H1 (cell line): ENCODE results near the gene MAPK13. TPM values are rescaled to one million over a fixed set of nuclear protein-coding genes. Genes with fewer than 3 reads are reported as not detected.

Source experiments
- CTCF ChIA-PET: fragments of 300-600 bp; sonication (Branson Sonifier 250); formaldehyde crosslinking; loops from one replicate; lab custom pipeline; 2021; ENCODE audit not compliant: partially characterized antibody; lab: Charles Lee
- POLR2A ChIA-PET: fragments of 300-600 bp; sonication (Branson Sonifier 250); formaldehyde crosslinking; loops from one replicate; lab custom pipeline; 2021; ENCODE audit warnings: inconsistent platforms; ENCODE audit not compliant: partially characterized antibody; lab: Charles Lee
- DNase-seq, 2 experiments: peaks; one replicate each; pipeline versions ENCODE4 v3.0.0 to v3.0.0-alpha.2; 2010 to 2022; ENCODE audit warnings: low spot score in 2 of 2, low read depth in 1 of 2, mixed read lengths in 1 of 2
- FAIRE-seq: peaks from 2 replicates; lab custom pipeline; 2011; peaks lifted over from hg19 to GRCh38; lab: Jason Lieb, UNC
- H2AFZ ChIP-seq: 2 replicates; pipeline ENCODE4 v1.8.1; 2012; ENCODE audit warnings: low read length, inconsistent platforms
- H2AK5ac ChIP-seq: 2 replicates; pipeline ENCODE4 v1.6.1; 2013; ENCODE audit warnings: low read depth, low read length
- H2BK120ac ChIP-seq: replicated peaks from 2 replicates; pipeline ENCODE3; 2013; ENCODE audit warnings: low read depth, low read length, inconsistent platforms
- H2BK12ac ChIP-seq: 2 replicates; pipeline ENCODE4 v1.6.1; 2013; ENCODE audit warnings: low read depth, low read length
- H2BK15ac ChIP-seq: 2 replicates; pipeline ENCODE4 v1.6.1; 2013; ENCODE audit warnings: low read length
- H2BK20ac ChIP-seq: 2 replicates; pipeline ENCODE4 v1.6.1; 2013; ENCODE audit warnings: low read length
- H2BK5ac ChIP-seq: 2 replicates; pipeline ENCODE4 v1.6.1; 2013; ENCODE audit warnings: low read depth, low read length
- H3K14ac ChIP-seq: 2 replicates; pipeline ENCODE4 v1.6.1; 2013; ENCODE audit warnings: inconsistent platforms; ENCODE audit not compliant: insufficient read length
- H3K18ac ChIP-seq: 2 replicates; pipeline ENCODE4 v1.6.1; 2013; ENCODE audit warnings: low read length; ENCODE audit errors: extremely low read depth
- H3K23ac ChIP-seq: 2 replicates; pipeline ENCODE4 v1.6.1; 2013; ENCODE audit warnings: inconsistent platforms; ENCODE audit not compliant: insufficient read length
- H3K23me2 ChIP-seq: 2 replicates; pipeline ENCODE4 v1.6.1; 2013; ENCODE audit warnings: low read depth, low read length
- H3K27ac ChIP-seq: 2 replicates; pipeline ENCODE4 v1.6.1; 2011; ENCODE audit warnings: low read depth, low read length, inconsistent platforms
- H3K27me3 ChIP-seq, 4 experiments: replicated peaks in 1 of 4; 1 replicate in 1 of 4; 2 replicates in 3 of 4; pipeline versions ENCODE4 v1.6.1 to v1.8.1; 2011 to 2013; ENCODE audit warnings: low read length in 3 of 4, mild to moderate bottlenecking in 3 of 4, inconsistent platforms in 2 of 4, mixed read lengths in 2 of 4, moderate library complexity in 1 of 4; ENCODE audit not compliant: control insufficient read depth in 3 of 4, insufficient read depth in 3 of 4; ENCODE audit errors: extremely low read depth in 1 of 4
- H3K36me3 ChIP-seq, 4 experiments: 2 replicates each; pipeline versions ENCODE4 v1.6.1 to v1.8.1; 2011 to 2013; ENCODE audit warnings: mild to moderate bottlenecking in 4 of 4, low read length in 3 of 4, moderate library complexity in 2 of 4, control low read depth in 1 of 4, inconsistent platforms in 1 of 4; ENCODE audit not compliant: insufficient read depth in 4 of 4, control insufficient read depth in 2 of 4
- H3K4ac ChIP-seq: replicated peaks from 2 replicates; pipeline ENCODE3; 2013; ENCODE audit warnings: low read length, low read depth, mixed read lengths, inconsistent platforms; ENCODE audit not compliant: insufficient read length
- H3K4me1 ChIP-seq, 4 experiments: replicated peaks in 1 of 4; 1 replicate in 1 of 4; 2 replicates in 3 of 4; pipeline versions ENCODE4 v1.6.1 to v1.8.1; 2011 to 2013; ENCODE audit warnings: low read length in 3 of 4, inconsistent platforms in 2 of 4, mixed read lengths in 1 of 4; ENCODE audit not compliant: insufficient read depth in 4 of 4, control insufficient read depth in 3 of 4
- H3K4me2 ChIP-seq, 2 experiments: 2 replicates each; pipeline versions ENCODE4 v1.6.1 to v1.8.1; 2011 to 2013; ENCODE audit warnings: low read depth in 2 of 2, low read length in 2 of 2, control low read depth in 1 of 2, inconsistent platforms in 1 of 2, mild to moderate bottlenecking in 1 of 2; ENCODE audit not compliant: insufficient read depth in 1 of 2
- H3K4me3 ChIP-seq, 4 experiments: fragments of 200-600, 300-600 bp in 1 of 4; sonication (generic), shearing (Covaris generic), sonication (Bioruptor Twin) in 1 of 4; 2 replicates each; pipeline versions ENCODE4 v1.5.1 to v1.8.1; 2011 to 2016; ENCODE audit warnings: low read length in 4 of 4, low read depth in 3 of 4, control low read depth in 2 of 4, inconsistent platforms in 2 of 4, mild to moderate bottlenecking in 2 of 4, mixed read lengths in 1 of 4, moderate library complexity in 1 of 4; ENCODE audit not compliant: insufficient read depth in 2 of 4; ENCODE audit errors: extremely low read depth in 1 of 4
- H3K56ac ChIP-seq: replicated peaks from 2 replicates; pipeline ENCODE3; 2013; ENCODE audit warnings: low read depth, mild to moderate bottlenecking, mixed read lengths, low read length, inconsistent platforms; ENCODE audit not compliant: insufficient read length
- H3K79me1 ChIP-seq: 2 replicates; pipeline ENCODE4 v1.6.1; 2013; ENCODE audit warnings: low read depth, low read length, control low read depth
- H3K79me2 ChIP-seq, 2 experiments: 2 replicates each; pipeline versions ENCODE4 v1.6.1 to v1.8.1; 2012 to 2013; ENCODE audit warnings: low read length in 2 of 2, mild to moderate bottlenecking in 2 of 2, inconsistent platforms in 1 of 2; ENCODE audit not compliant: insufficient read depth in 2 of 2, control insufficient read depth in 1 of 2
- H3K9ac ChIP-seq, 4 experiments: replicated peaks in 1 of 4; 1 replicate in 1 of 4; 2 replicates in 3 of 4; pipeline versions ENCODE4 v1.6.1 to v1.8.1; 2011 to 2013; ENCODE audit warnings: low read depth in 3 of 4, low read length in 3 of 4, control low read depth in 2 of 4, mild to moderate bottlenecking in 2 of 4, moderate library complexity in 2 of 4, inconsistent platforms in 1 of 4; ENCODE audit errors: extremely low read depth in 1 of 4
- H3K9me3 ChIP-seq, 2 experiments: 2 replicates each; pipeline versions ENCODE4 v1.6.1 to v1.8.1; 2012 to 2013; ENCODE audit warnings: mild to moderate bottlenecking in 2 of 2, moderate library complexity in 2 of 2, control low read depth in 1 of 2, inconsistent platforms in 1 of 2, low read depth in 1 of 2, low read length in 1 of 2, mixed read lengths in 1 of 2; ENCODE audit not compliant: insufficient read depth in 2 of 2
- H4K20me1 ChIP-seq, 2 experiments: replicated peaks in 1 of 2; 2 replicates each; pipeline versions ENCODE3 to v1.8.1; 2011 to 2013; ENCODE audit warnings: inconsistent platforms in 2 of 2, low read length in 2 of 2, mild to moderate bottlenecking in 1 of 2; ENCODE audit not compliant: insufficient read depth in 2 of 2, control insufficient read depth in 1 of 2
- H4K5ac ChIP-seq: 2 replicates; pipeline ENCODE4 v1.6.1; 2013; ENCODE audit warnings: low read length, low read depth, mixed read lengths, inconsistent platforms; ENCODE audit not compliant: insufficient read length
- H4K8ac ChIP-seq: 2 replicates; pipeline ENCODE4 v1.8.0; 2013; ENCODE audit warnings: mild to moderate bottlenecking, moderate library complexity, low read length, inconsistent platforms; ENCODE audit not compliant: insufficient read depth; ENCODE audit errors: extremely low read depth
- H4K91ac ChIP-seq: replicated peaks from 2 replicates; pipeline ENCODE3; 2013; ENCODE audit warnings: low read length, mixed read lengths, inconsistent platforms; ENCODE audit not compliant: insufficient read length
- ASH2L ChIP-seq: fragments of 200-600, 300-600 bp; sonication (generic); IDR thresholded peaks from one replicate; pipeline ENCODE4 v1.7.1; 2017; ENCODE audit warnings: low read length
- BRCA1 ChIP-seq: IDR thresholded peaks from 2 replicates; pipeline ENCODE4 v1.6.1; 2012; ENCODE audit warnings: low read depth, low read length, improper control_type of control experiment
- CBX5 ChIP-seq: fragments of 300-800, 300-1000 bp; sonication (generic); IDR thresholded peaks from 2 replicates; pipeline ENCODE4 v1.7.1; 2016; ENCODE audit warnings: antibody characterized with exemption, low read length, low read depth
- EP300 ChIP-seq, 2 experiments: IDR thresholded peaks; 1 replicate in 1 of 2; 2 replicates in 1 of 2; pipeline ENCODE4 v1.6.1; 2011 to 2012; ENCODE audit warnings: low read depth in 2 of 2, low read length in 2 of 2, mild to moderate bottlenecking in 2 of 2, borderline replicate concordance in 1 of 2, inconsistent platforms in 1 of 2, moderate library complexity in 1 of 2
- EZH2 ChIP-seq: fragments of 200-600 bp; sonication (generic); IDR thresholded peaks from 2 replicates; pipeline ENCODE4 v1.7.1; 2012; ENCODE audit warnings: low read depth, mild to moderate bottlenecking, moderate library complexity, low read length, inconsistent platforms; ENCODE audit not compliant: severe bottlenecking
- GABPA ChIP-seq: IDR thresholded peaks from 2 replicates; pipeline ENCODE4 v1.6.1; 2011; ENCODE audit warnings: mild to moderate bottlenecking, low read length, moderate library complexity, borderline replicate concordance; ENCODE audit not compliant: insufficient read depth
- HDAC6 ChIP-seq: IDR thresholded peaks from one replicate; pipeline ENCODE4 v1.7.1; 2012; ENCODE audit warnings: low read depth, mild to moderate bottlenecking, inconsistent platforms, low read length, moderate library complexity
- MAFK ChIP-seq: IDR thresholded peaks from 2 replicates; pipeline ENCODE4 v1.6.1; 2012; ENCODE audit warnings: low read depth, mild to moderate bottlenecking, improper control_type of control experiment, low read length
- RXRA ChIP-seq: IDR thresholded peaks from 2 replicates; pipeline ENCODE4 v1.6.1; 2011; ENCODE audit warnings: low read depth, mild to moderate bottlenecking, low read length, moderate library complexity; ENCODE audit not compliant: insufficient read depth
- SRF ChIP-seq: IDR thresholded peaks from 2 replicates; pipeline ENCODE4 v1.6.1; 2011; ENCODE audit warnings: mild to moderate bottlenecking, low read depth, low read length, moderate library complexity
- WGBS, 2 experiments: shearing (Covaris generic) in 1 of 2; methylation state at CpG; one replicate each; pipeline versions ENCODE4 v1.1.6 to v1.1.7; 2013 to 2015; ENCODE audit warnings: low lambda C conversion rate in 2 of 2, mixed read lengths in 2 of 2, inconsistent platforms in 1 of 2, low coverage in 1 of 2, missing lambda C conversion rate in 1 of 2; ENCODE audit not compliant: insufficient replicate concordance in 2 of 2, insufficient coverage in 1 of 2, insufficient read length in 1 of 2; ENCODE audit errors: extremely low coverage in 1 of 2, missing lambda C conversion rate in 1 of 2; 5-methylcytosine and 5-hydroxymethylcytosine counted together
- polyA plus RNA-seq, 7 experiments: library from polyadenylated mRNA; depleted of rRNA in 3 of 7; stranded (reverse) in 5 of 7; unstranded in 2 of 7; fragments of >200 nt in 5 of 7; fragments of 200-250 nt in 2 of 7; gene quantifications; 1 replicate in 5 of 7; 2 replicates in 1 of 7; 4 replicates in 1 of 7; pipeline versions ENCODE4 v1.2.1 to v1.2.3, GENCODE V29; 2011 to 2013; ENCODE audit warnings: missing spikeins in 2 of 7, mixed read lengths in 2 of 7
- total RNA-seq: library from RNA; stranded (reverse); fragmentation: NEBNext Ultra II Directional; extraction: Animal tissue kit (Norgen Biotek cat#: 25700); gene quantifications from 2 replicates; pipeline ENCODE4 v1.2.1, GENCODE V29; 2021
- TF ChIP-seq, protein P1 (sequence below): IDR thresholded peaks from 2 replicates; pipeline ENCODE4 v1.6.1; 2011; ENCODE audit warnings: low read length, improper control_type of control experiment

MAPK13 gene
- total and polyA plus RNA-seq, 2 of the 8 experiments (the other 6 are each of a cell fraction or from before 2014, with no cell fraction given): 10.1 to 14.1 TPM

DNA sequence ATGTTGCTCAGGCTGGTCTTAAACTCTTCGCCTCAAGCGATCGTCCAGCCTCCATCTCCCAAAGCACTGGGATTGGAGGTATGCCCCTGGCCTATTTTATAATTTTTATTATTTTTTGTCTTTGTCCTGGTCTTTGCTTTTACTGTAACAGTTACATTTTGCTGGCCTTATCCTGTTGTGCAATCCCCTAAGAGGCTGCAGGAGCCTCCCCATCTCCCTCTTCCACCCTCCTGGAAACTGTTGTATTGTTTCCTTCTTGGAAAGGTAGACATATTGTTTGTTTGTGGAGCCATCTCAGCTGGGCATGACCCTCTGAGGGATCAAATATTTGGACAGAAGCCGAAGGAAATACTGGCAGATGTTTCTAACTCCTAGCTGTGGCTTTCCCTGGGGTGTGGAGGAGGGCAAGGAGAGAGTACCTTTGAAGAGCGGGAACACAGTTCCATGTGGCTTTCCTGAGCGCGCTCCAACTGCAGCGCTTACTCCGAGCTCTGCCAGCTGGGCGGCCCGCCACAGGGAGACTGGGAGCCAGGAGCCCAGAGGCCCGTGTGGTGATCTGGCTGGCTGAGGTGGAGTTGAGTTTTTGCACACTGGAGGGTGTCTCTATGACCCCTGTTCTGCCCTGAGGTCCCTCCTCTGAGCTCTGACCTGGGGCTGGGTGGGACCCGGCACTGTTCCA lies 4.9 kb downstream of the MAPK13 start:
- Histone ChIP-seq H3K36me3 (peaks cover 0 to 2% (median 0%) of the 10 kb centered on the region in 4 experiments; a peak in 1 of 8 replicates), H2BK12ac (no peak overlapping the region), H3K4ac (no peak overlapping the region), H3K27ac (no peak overlapping the region), H2BK15ac (no peak overlapping the region), H3K14ac (no peak overlapping the region), H2BK20ac (no peak overlapping the region), H3K4me1 (peaks cover 7 to 20% (median 15%) of the 10 kb centered on the region in 4 experiments), H3K79me2 (no peaks in the 10 kb centered on the region), H3K4me3 (no peak overlapping the region), H3K79me1 (no peaks in the 10 kb centered on the region; the same call in 1 of the 2 replicates), H3K56ac (no peak overlapping the region), H3K4me2 (no peak overlapping the region), H4K91ac (no peak overlapping the region), H4K5ac (no peak overlapping the region), H3K27me3 (peaks cover 0 to 3% (median under 1%) of the 10 kb centered on the region in 4 experiments; a peak in 3 of 7 replicates), H4K8ac (no peak overlapping the region), H2BK120ac (no peak overlapping the region), H3K9ac (no peak overlapping the region), H3K23me2 (peaks cover 6% of the 10 kb centered on the region; the same call in 1 of the 2 replicates), H3K18ac (no peak overlapping the region), H4K20me1 (no peaks in the 10 kb centered on the region), H2AK5ac (no peak overlapping the region), H2BK5ac (no peak overlapping the region; the same call in 1 of the 2 replicates), H2AFZ (no peak overlapping the region), H3K23ac (no peak overlapping the region), H3K9me3 (no peaks in the 10 kb centered on the region)
- FAIRE-seq (no peak), DNase-seq (no peak)
- POLR2A ChIA-PET: interaction anchor here (0.7 to 1.3 kb wide), 3 partner anchors 10 to 39 kb away, joined by 3 to 5 read pairs (median 3); no protein-coding TSS in a partner anchor
- 98% methylated on average over 13 of the region's 13 CpGs; no CpG with 5 or more reads in 1 of the 2 experiments for WGBS, 2 experiments
- CTCF ChIA-PET: interaction anchor here (0.9 to 1.9 kb wide), 3 partner anchors 9 to 40 kb away, joined by 3 to 9 read pairs (median 4); no protein-coding TSS in a partner anchor
- no peak for TF ChIP-seq MAFK
- TF ChIP-seq HDAC6: no peak
- no peak for TF ChIP-seq EZH2
- TF ChIP-seq, protein P1, sequence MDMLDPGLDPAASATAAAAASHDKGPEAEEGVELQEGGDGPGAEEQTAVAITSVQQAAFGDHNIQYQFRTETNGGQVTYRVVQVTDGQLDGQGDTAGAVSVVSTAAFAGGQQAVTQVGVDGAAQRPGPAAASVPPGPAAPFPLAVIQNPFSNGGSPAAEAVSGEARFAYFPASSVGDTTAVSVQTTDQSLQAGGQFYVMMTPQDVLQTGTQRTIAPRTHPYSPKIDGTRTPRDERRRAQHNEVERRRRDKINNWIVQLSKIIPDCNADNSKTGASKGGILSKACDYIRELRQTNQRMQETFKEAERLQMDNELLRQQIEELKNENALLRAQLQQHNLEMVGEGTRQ: no peak
- no peak for TF ChIP-seq ASH2L
- TF ChIP-seq BRCA1: no peak
- TF ChIP-seq RXRA: no peak
- no peak for TF ChIP-seq GABPA
- no peak for TF ChIP-seq SRF
- TF ChIP-seq EP300 (IDR thresholded peaks at IDR 0.05; ENCODE audit: borderline replicate concordance in 1 of 2, low read depth in 2 of 2, low read length in 2 of 2): no peak
- TF ChIP-seq CBX5: no peak
